T-helper 1 cell (primary cell): ENCODE measurements around the gene NPIPA3.
"Not testable (repeated sequence)": the region's sequence is repeated elsewhere in the genome, so short reads cannot be mapped to it uniquely, and the experiment has no call there.

Experiments used
- DNase-seq, 5 donors: peaks; one replicate each; pipeline ENCODE4 v3.0.0-alpha.2; 2012 to 2020

Gene NPIPA3

DNA sequence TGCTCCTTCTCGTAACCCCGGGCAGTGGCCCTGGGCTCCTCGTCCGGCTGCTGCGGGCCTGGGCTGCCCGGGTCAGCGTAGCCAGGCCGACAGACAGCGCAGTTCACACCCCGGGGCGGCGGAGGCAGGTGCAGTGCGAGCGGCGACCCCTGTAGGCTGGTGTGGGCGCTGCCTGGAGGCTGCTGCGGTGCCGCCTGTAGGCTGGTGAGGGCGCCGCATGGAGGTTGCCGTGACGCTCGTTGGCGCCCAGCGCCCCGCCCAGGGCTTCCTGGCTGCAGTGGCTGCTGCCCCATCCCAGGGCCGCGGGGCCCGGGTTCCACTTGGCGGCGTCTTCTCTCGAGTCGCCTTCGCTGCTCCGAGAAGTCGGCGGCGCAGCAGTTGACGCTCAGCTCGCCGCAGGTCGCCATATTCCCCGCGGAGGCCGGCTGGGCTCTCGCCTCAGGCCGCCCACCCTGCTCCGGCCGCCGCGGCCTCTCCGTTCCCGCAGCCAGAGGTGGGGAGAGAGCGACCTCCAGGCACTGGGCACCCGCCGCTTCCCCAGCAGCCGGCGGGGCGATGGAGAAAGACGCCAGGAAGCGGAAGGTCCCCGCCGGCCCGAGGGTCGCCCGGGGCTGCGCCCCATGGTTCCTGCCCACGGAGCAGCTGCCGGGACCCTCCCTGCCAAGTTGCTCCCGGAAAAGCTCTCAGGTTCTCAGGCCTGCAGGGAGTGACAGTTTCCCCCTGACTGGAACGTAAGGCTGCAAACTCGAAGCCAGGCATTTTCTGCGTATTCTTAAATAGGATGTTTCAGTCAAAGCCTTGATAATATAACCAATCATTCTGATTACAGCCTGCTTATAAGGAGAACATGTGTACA, 39.3 kb downstream of the NPIPA3 start, which contains the start of gene NPIPA2:
NPIPA2 (plus strand) TSS at position 261 of the 856 bp plus-strand sequence. CDS start 5,533 bp downstream, outside the sequence.
- not testable (repeated sequence) for DNase-seq

DNA sequence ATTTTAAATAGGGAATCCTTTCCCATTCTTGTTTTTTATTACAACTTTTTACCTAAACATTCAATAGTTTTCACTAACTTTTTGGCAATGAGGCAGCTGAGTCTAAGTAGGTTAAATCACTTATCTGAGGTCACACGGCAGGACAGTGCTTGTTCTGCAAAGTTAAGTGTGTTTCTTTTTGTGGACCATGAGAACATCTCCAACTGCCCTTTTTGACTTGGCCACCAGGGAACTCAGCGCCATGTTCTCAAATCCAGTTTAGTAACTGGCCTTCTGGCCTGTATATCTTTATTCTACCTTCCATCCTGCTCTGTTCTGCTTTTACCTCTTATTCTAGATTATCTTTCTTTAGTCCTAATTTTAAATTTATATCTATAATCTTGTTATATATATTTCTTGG, 70.4 kb downstream of the NPIPA3 start:
- not testable (repeated sequence) for DNase-seq

GRCh38 chr16:14775624-14776023, 72.4 kb downstream of the NPIPA3 start:
- DNase-seq = not testable (repeated sequence)
